ENCODE results near the gene PRCC.

Gene PRCC

DNA sequence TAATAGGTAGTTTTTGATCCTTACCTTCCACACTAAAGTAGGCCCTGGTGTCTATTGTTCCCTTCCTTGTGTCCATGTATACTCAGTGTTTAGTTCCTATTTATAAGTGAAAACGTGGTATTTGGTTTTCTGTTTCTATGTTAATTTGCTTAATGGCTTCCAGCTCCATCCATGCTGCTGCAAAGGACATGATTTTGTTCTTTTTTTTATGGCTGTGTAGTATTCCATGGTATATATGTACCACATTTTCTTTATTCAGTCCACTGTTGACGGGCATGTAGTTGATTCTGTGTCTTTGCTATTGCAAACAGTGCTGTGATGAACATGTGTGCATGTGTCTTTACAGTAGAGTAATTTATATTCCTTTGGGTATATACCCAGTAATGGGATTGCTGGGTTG is 20.8 kb downstream of the PRCC start:
- Histone ChIP-seq H3F3A (ENCODE audit: low read depth) (no peaks in the 10 kb centered on the region), H2AFZ (ENCODE audit: low read length) (no peak overlapping the region), H3K27me3 (ENCODE audit: insufficient read depth, low read length, poor library complexity, severe bottlenecking) (no peaks in the 10 kb centered on the region), H3K4me3 (ENCODE audit: low read length, poor library complexity, severe bottlenecking) (no peak overlapping the region), H3K4me2 (ENCODE audit: low read depth, low read length, poor library complexity, severe bottlenecking) (no peak overlapping the region), H3K4me1 (ENCODE audit: insufficient read depth, low read length, poor library complexity, severe bottlenecking) (no peaks in the 10 kb centered on the region), H3K9ac (ENCODE audit: low read depth, low read length, poor library complexity, severe bottlenecking) (no peak overlapping the region), H3K9me3 (ENCODE audit: insufficient read depth, low read depth, low read length) (no peaks in the 10 kb centered on the region), H3K36me3 (ENCODE audit: insufficient read depth, low read length) (peaks cover 77% of the 10 kb centered on the region), H3K79me2 (ENCODE audit: insufficient read depth, low read length) (peaks cover 19% of the 10 kb centered on the region), H4K20me1 (ENCODE audit: insufficient read depth, low read length, poor library complexity, severe bottlenecking) (no peaks in the 10 kb centered on the region), H3K9me2 (replicated peaks; ENCODE audit: low read depth, low read length) (no peaks in the 10 kb centered on the region)
- TF ChIP-seq, protein P1, sequence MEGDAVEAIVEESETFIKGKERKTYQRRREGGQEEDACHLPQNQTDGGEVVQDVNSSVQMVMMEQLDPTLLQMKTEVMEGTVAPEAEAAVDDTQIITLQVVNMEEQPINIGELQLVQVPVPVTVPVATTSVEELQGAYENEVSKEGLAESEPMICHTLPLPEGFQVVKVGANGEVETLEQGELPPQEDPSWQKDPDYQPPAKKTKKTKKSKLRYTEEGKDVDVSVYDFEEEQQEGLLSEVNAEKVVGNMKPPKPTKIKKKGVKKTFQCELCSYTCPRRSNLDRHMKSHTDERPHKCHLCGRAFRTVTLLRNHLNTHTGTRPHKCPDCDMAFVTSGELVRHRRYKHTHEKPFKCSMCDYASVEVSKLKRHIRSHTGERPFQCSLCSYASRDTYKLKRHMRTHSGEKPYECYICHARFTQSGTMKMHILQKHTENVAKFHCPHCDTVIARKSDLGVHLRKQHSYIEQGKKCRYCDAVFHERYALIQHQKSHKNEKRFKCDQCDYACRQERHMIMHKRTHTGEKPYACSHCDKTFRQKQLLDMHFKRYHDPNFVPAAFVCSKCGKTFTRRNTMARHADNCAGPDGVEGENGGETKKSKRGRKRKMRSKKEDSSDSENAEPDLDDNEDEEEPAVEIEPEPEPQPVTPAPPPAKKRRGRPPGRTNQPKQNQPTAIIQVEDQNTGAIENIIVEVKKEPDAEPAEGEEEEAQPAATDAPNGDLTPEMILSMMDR (conservative IDR thresholded peaks at IDR 0.05; ENCODE audit: low read length) = no peak
- no peak for TF ChIP-seq EZH2phosphoT487 (IDR thresholded peaks at IDR 0.05; ENCODE audit: borderline replicate concordance)

DNA sequence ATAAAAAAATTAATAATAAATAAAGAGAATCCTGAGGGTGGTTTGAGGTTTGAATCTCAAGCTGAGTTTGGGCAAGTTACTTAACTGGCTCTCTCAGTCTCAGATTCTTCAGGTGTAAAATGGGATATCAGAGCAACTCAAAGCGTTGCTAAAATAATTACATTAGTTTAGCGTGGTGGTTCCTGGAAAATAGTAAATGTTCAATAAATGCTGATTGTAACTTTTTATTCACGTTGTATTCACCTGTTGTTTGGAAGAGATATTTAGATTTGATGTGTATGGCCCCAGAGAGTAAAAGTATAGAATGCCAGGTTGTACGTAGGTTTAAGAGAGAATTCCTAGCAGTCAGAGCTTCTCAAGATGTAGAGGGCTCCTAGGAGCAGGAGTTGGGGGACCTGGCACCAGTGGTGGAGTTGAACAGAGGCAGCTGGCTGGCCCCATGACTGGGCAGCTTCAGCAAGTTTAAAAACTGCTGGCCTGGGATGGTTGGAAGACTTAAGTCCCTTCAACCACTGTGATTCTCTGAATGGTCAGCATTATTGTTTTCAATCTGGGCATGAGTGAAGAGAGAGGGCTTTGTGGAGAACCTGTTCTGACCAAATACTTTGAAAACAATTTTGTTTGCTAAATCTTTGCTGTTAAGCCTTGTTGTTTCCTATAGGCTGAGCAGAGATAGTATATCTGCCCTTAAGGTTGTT is 22.4 kb downstream of the PRCC start:
- peaks cover 10% of the 10 kb centered on the region; the same call in 1 of the 2 replicates for H3K79me2 ChIP-seq (ENCODE audit: insufficient read depth, low read length)

DNA sequence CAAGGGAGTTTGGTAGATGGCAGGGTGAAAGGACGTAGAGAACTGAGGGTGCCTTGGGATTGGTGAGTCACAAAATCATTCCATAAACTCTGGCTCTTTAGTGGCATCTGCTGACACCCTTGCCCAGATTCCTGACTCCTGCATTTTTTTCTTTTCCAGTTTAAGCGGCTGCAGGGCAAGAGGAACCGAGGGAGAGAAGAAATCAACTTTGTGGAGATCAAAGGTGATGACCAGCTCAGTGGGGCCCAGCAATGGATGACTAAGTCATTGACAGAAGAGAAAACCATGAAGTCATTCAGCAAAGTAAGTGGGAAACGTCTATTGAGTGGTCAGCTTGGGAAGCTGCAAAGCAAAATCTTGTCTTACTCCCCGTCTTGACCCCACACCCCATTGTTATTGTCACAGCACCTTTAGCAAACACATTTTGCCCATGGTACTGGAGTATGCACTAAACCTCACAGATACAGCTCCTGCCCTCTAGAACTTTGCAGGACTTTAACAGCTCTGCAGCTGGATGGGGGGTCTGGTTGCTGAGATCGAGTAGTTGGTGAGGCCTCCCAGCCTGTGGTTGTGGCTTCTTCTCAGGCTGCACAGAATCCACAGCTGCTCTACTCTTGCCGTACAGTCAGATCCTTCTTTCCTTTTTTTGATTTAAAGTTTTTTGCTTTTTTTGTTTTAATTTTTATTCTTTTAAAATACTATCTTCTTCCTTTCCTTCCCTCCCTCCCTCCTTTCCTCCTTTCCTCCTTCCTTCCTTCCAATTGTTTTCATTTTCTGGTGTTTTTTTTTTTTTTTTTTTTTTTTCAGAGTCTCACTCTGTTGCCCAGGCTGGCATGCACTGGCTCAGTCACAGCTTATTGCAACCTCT is 27.4 kb downstream of the PRCC start:
- Histone ChIP-seq H3K4me3 (ENCODE audit: low read length, poor library complexity, severe bottlenecking) (no peak overlapping the region), H3K9ac (ENCODE audit: low read depth, low read length, poor library complexity, severe bottlenecking) (no peak overlapping the region), H3K79me2 (ENCODE audit: insufficient read depth, low read length) (peaks cover 4% of the 10 kb centered on the region; the same call in 1 of the 2 replicates), H3K9me2 (replicated peaks; ENCODE audit: low read depth, low read length) (no peaks in the 10 kb centered on the region), H3K4me2 (ENCODE audit: low read depth, low read length, poor library complexity, severe bottlenecking) (no peak overlapping the region), H3K27me3 (ENCODE audit: insufficient read depth, low read length, poor library complexity, severe bottlenecking) (no peaks in the 10 kb centered on the region), H3K4me1 (ENCODE audit: insufficient read depth, low read length, poor library complexity, severe bottlenecking) (no peaks in the 10 kb centered on the region), H4K20me1 (ENCODE audit: insufficient read depth, low read length, poor library complexity, severe bottlenecking) (no peaks in the 10 kb centered on the region), H3K36me3 (ENCODE audit: insufficient read depth, low read length) (peaks cover 97% of the 10 kb centered on the region), H3K9me3 (ENCODE audit: insufficient read depth, low read depth, low read length) (no peaks in the 10 kb centered on the region), H3F3A (ENCODE audit: low read depth) (no peaks in the 10 kb centered on the region), H2AFZ (ENCODE audit: low read length) (no peak overlapping the region)
- TF ChIP-seq, protein P1 (conservative IDR thresholded peaks at IDR 0.05; ENCODE audit: low read length) = no peak
- no peak for TF ChIP-seq EZH2phosphoT487 (IDR thresholded peaks at IDR 0.05; ENCODE audit: borderline replicate concordance)

More for the DNA sequence above, 22.4 kb downstream of the PRCC start:
- Histone ChIP-seq H3K36me3 (ENCODE audit: insufficient read depth, low read length) (peaks cover 81% of the 10 kb centered on the region; the same call in 1 of the 2 replicates), H3K4me1 (ENCODE audit: insufficient read depth, low read length, poor library complexity, severe bottlenecking) (no peaks in the 10 kb centered on the region), H3K9ac (ENCODE audit: low read depth, low read length, poor library complexity, severe bottlenecking) (no peak overlapping the region), H3K9me2 (replicated peaks; ENCODE audit: low read depth, low read length) (no peaks in the 10 kb centered on the region), H3K9me3 (ENCODE audit: insufficient read depth, low read depth, low read length) (no peaks in the 10 kb centered on the region), H4K20me1 (ENCODE audit: insufficient read depth, low read length, poor library complexity, severe bottlenecking) (no peaks in the 10 kb centered on the region), H3K4me2 (ENCODE audit: low read depth, low read length, poor library complexity, severe bottlenecking) (no peak overlapping the region), H3F3A (ENCODE audit: low read depth) (no peaks in the 10 kb centered on the region), H2AFZ (ENCODE audit: low read length) (no peak overlapping the region), H3K27me3 (ENCODE audit: insufficient read depth, low read length, poor library complexity, severe bottlenecking) (no peaks in the 10 kb centered on the region), H3K4me3 (ENCODE audit: low read length, poor library complexity, severe bottlenecking) (no peak overlapping the region)
- no peak for TF ChIP-seq EZH2phosphoT487 (IDR thresholded peaks at IDR 0.05; ENCODE audit: borderline replicate concordance)
- TF ChIP-seq, protein P1 (conservative IDR thresholded peaks at IDR 0.05; ENCODE audit: low read length) = no peak
